Gastroesophageal sphincter (tissue), 3 donors: ENCODE measurements around the gene CCDC85B.

ENCODE experiments used
- CTCF ChIP-seq, 4 experiments: fragments of 200-600 bp in 2 of 4; fragments of 450-650 bp in 2 of 4; sonication (generic) in 1 of 4; IDR thresholded peaks; one replicate each; pipeline ENCODE4 v1.5.1; 2017 to 2019; ENCODE audit warnings: antibody characterized with exemption in 4 of 4, mild to moderate bottlenecking in 2 of 4, moderate library complexity in 2 of 4
- POLR2A ChIP-seq, 2 donors: fragments of 450-650 bp; IDR thresholded peaks; one replicate each; pipeline ENCODE4 v1.6.1; 2017; ENCODE audit warnings: antibody characterized with exemption in 2 of 2, mild to moderate bottlenecking in 2 of 2, moderate library complexity in 1 of 2

DNA sequence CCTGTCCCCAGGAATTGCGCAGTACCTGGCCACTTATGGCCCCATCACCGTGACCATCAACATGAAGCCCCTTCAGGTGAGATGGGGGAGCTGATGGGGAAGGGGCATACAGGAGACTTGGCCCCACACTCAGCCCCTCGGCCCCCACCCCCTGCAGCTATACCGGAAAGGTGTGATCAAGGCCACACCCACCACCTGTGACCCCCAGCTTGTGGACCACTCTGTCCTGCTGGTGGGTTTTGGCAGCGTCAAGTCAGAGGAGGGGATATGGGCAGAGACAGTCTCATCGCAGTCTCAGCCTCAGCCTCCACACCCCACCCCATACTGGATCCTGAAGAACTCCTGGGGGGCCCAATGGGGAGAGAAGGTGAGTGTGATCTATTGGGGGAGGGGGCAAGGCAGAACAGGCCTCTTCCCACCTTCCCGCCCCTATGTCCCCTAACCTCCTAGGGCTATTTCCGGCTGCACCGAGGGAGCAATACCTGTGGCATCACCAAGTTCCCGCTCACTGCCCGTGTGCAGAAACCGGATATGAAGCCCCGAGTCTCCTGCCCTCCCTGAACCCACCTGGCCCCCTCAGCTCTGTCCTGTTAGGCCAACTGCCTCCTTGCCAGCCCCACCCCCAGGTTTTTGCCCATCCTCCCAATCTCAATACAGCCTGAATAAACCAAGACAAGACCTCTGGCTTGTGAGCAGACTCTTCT lies 7.3 kb upstream of the CCDC85B start:
- no peak for TF ChIP-seq POLR2A (IDR thresholded peaks at IDR 0.05)
- no peak for TF ChIP-seq CTCF (IDR thresholded peaks at IDR 0.05)
